ENCODE data around the gene LRTM1.

LRTM1 gene

DNA sequence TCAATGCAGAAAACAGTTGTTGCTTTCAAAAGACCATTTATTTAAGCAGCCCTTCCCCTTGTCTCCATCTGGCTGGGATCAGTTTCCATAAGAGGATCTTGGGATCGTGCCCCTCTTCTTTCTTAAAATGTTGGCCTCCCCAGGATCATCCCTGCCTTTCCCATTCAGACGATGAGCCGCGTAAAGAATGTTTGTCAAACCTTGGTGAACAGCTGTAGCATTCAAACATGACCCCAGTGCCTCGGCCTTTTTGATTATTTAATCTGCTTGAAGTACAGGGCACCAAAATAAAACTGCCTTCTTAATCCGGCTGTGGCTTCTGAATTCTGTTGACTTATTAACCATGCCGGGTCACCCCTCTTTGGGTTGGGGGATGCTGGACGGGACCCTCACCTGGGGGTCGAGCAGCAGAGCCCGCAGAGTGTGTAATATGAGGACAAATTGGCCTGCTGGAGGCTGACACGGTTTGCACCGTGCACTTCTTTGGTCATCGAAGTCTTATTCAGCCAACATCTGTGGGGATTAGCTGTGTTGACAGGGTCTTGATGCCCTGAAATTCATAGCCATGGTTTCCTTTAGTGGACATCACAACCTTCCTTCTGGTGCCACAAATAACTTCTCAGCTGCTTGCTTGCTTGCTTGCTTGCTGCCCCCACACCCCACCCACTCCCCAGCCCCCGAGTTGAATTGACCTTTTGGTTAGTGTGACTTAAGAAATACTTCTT is at the start of gene LRTM1:
TSS of gene LRTM1 (minus strand) at position 14 of the 725 bp plus-strand sequence. CDS start 148 bp downstream, outside the sequence.
- DNase-seq = no peak

DNA sequence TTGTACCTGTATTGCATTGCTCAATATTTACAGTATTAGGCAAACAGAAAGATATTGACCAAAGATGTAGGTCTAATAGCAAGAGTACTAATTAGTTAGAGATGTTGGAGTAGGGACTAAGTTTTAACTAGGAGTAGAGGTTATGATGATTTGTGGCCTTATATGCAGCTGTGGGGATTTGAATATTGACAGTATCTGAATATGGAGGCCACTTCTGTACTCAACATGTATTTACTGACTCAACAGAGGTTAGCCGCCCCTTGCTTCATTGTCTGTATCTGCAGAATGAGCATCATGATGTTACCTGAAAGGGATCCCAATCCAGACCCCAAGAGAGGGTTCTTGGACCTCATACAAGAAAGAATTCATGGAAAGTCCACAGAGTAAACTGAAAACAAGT is 49.6 kb upstream of the LRTM1 start:
- no peak for DNase-seq

DNA sequence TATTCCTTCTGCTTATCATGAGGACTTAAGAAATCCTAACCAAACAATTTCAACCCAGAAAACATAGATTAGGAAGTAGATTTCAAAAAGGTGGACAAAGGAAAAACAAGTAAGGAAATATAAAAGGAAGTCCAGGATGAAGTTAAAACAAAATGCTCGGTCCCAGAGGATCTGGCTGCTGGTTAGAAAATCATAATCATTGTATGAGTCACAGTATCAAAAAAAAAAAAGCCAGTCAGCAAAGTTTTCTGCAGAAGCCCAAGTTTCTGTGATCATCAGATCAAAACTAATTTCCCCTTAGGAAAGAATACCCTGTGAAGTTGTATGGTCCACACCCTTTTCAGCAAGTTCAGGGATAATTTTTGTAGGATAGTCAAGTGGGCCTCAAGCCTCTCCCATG is 43.0 kb upstream of the LRTM1 start:
- no peak for DNase-seq

DNA sequence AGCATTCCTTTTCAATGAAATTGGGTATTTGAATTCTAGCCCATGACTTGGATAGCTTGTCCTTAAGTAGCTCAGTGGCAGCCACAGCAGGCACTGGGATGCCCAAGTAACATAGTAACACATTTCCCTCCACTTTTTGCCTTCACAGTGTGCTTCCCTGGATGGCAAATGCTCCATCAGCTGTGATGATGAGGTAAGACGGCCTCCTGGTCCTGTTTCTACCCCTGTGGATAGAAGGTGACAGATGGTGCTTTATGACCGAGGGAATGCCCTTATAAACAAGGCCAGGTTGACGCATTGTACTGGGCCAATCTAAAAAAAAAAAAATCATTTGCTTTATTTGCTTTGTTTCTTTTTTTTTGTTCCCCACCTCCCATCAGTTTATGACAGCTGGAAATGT is 41.8 kb upstream of the LRTM1 start:
- DNase-seq = no peak

DNA sequence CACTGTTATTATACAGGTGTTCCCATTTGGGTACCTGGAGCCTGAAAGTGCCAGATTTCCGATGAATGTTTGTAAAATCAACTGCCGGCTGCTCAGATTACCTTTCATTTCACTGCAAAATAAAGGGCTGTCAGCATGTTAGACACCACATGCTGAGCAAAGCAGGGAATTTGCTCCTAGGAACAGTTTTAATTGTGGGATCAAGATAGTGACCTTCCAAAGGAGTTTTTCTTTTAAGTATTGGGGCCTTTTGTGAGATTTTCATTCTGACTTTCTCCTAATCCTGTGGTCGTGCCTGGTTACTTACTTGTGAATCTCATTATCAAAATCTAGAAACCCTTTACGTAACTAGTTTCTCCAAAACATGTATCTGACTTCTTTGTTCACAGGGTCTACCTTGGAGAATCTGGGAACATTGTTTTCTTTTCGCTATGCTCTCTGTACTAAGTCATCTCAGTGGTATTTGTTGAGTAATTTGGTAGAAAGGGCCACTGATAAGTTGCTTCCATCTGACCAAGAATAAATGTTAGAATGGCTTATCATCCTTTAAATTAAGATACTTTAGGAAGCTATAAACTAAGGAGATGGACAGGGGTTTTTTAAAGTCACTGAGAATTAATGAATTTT is 40.8 kb upstream of the LRTM1 start:
- DNase-seq = no peak

DNA sequence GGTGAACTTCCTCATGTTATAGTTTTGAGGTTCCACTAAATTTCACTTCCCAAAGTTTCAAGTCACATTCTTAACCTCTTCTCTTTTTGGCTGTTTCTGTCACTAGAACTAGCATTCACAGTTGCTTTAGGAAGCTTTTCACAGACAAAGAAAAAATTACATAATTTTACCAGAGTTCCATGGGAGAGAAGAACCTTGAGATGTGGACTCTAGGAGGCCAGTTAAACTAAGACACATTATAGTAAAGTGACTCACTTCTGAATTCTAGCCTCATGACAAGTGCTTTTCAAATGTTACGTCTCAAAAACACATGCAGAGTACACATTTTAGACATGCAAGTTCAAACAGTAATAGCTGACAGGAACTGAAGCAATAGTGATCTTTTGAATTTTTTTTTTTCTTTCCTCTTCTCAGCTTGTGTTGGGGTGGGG is 39.9 kb upstream of the LRTM1 start:
- DNase-seq = no peak

DNA sequence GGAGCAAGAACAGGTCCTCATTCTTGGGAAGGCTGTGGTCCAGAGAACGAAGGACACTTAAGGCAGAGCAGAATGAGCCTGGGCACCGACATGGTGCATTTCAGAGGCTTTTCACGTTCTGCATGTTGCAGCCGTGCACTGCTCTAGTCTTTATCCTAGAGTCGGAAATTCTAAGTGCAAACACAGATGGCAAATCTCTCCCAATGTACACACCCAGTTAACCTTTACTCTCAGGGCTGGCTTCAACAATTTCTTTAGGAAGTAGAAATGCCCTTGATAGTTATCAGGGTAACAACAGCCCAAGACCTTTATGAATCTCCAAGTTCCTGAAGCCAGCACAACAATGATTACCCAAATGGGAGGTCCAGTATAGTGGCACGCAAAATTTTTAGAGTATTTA is 39.1 kb upstream of the LRTM1 start:
- no peak for DNase-seq

DNA sequence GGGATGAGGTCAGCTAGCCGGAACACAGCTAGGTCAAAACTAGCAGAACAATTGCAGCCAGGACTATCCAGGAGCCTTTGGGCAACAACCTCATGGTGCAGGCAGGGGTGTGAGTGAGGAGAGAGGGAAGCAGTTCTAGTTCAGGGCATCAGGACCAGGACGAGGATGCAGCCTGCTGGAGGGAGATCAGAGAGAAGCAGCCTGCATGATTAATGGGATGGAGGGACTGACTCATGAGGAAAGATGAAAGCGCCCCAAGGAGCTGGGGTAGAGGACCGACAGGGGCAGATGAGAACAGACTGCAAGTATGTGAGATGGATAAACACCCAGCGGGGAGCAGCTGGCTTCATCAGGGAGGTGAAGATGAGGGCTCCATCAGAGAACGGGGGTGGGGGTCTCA is 37.9 kb upstream of the LRTM1 start:
- DNase-seq = no peak

DNA sequence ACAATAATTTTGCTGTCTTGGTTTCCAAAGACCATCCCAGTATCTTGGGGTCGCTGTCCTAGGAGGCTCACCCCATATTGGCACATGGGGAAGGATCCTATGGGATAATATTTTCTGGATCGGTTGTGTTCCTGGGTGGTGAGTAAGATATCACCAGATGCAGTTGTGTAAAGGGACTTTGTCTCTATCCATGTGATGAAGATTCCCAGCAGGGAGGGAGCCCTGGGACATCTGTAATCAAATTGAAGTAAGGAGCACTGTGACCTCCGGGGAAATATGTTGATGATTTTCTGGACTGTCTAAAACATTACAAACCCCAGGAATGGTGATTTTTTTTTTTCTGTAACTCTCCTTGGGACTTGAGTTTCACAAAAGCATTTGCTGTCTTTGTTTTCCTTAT is 36.2 kb upstream of the LRTM1 start:
- no peak for DNase-seq

DNA sequence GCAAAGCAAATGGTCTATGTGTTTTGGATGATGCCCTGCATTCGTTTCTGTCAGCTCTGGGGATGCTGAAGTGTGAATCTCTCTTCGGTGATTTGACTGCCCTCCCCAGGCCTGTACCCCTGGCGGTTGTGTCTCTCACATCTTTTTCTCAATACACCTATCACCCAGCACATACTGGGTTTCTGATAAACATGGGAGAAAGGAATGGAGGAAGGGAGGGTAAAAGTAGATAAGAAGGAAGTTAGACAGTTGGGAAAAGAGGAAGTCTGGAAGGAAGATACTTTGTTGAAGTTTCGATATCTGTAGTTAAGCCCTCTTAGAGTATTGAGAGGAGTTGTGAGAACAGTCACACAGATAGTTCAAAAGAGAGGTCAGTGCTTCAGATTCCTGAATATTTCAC is 35.8 kb upstream of the LRTM1 start:
- no peak for DNase-seq

DNA sequence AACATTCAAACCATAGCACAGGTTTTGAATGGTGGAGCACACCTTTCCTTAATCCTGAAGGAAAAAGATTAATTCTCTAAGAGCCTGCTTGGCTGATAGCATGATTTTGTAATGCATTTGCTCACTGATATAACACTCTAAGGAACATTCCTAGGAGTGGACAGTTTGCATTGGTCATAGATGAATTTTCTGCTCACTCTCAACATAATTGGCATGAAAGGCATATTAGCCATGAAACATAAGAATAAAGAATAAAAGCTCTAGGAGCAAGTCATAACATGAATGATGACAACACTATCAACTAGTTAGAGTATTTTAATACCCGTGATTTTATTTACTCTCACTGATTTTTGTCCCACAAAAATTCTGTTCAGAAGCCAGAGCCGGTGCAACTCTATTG is 34.3 kb upstream of the LRTM1 start:
- no peak for DNase-seq

DNA sequence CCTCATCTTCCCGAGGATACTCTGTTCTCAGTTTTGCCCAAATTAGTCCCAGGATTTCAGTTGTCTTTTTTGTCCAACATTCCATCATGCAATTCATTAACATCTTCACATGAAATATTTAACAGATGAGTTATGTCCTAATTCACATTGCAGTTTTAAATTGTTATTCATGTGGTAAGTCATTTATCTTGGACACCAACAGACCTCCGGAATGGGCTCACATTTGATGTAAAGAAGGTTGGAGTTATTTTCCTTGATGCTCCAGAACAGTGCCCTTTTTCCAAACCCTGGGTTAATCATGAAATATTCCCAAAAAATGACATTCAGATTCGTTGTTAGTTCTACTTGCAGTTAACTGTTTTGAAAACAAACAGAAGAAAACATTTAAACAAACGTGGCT is 32.8 kb upstream of the LRTM1 start:
- no peak for DNase-seq

DNA sequence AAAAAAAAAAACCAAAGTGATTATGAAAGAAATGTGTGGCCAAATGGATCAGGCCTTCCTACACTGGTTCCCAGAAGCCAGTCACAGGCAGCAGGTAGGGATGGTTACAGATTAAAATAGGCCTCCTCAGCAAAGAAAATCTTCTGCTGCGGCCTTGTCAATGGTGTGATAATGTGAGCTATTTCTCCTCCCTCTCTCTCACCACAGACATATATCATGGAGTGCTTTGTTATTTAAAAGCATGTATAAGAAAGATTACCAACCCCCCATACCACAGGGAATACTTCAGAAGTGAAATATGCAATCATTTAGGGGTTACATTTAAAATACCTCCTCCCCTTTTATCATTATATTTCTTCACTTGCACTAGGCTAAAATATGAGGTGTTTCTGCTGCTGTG is 32.2 kb upstream of the LRTM1 start:
- DNase-seq = no peak

DNA sequence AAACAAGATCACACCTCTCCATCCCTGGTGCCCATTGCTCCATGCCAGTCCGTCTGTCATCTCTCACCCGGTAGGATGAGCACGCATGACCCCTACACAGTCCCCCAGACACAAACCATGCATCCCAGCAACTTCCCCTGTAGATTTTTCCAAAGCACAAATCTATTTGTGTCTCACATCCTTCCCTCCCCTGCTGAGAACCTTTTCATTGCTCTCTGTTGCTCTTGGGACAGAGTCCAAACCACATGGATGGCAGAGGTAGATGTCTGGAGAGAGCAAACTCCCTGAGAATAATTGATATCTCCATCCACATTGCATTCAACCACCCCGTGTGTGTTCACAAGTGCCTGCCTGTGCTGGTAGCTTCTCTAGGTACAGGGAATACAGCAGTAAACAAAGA is 29.9 kb upstream of the LRTM1 start:
- DNase-seq = no peak

DNA sequence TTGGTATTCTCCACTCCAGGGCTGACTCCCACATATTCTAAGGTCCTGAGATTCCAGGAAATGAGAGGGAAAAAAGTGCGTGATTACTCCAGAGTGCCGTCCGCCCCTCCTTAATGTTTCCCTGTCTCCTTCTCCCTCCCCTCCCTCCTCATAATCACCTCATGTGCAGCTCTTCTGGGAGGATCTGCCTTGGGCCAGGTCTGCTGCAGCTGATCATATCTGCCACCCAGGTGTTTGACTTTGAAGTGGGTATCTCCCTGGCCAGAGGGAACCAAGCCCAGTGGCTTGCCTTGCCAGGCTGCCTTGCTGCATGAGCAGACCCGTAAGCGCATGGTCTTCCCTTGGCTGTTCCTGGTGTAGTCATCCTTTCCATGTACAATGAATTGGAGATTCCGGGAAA is 28.1 kb upstream of the LRTM1 start:
- no peak for DNase-seq

DNA sequence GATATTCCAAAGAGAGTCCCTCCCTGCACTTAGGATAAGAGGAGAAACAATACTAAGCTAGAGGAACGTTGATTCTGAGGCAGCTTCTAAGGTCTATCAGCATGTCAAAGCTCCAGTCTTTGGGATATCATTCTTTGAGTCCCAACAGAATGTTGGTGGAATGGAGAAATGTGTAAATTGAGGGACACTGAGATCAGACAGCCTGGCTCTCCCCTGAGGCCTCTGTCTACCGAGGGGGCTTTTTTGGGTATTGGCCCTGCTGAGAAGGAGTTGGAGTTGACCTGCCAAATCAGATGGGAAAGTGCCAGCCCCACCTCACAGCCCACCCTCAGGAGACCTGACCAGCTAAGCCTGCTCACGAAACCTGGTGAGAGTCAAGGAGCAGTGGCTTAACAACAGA is 27.6 kb upstream of the LRTM1 start:
- DNase-seq = no peak

DNA sequence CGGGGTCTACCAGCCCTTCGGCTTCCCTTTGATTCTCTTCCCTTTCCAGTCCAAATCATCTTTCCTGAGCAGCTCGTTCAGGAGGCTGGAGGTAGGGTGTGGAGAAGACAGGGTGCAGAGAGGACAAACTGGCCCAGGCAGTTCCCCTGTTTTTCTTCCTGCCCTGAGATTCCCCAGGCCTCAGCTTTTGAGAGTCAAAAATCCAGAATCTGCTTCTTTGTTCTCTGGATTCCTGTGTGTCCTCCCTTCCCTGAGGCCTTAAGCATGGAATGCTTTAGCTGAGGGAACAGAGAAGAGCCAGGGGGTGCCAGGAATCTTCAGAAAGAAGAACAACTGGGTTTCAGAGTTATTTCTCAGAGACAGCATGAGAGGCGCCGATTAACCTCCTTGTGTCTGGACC is 26.7 kb upstream of the LRTM1 start:
- no peak for DNase-seq

DNA sequence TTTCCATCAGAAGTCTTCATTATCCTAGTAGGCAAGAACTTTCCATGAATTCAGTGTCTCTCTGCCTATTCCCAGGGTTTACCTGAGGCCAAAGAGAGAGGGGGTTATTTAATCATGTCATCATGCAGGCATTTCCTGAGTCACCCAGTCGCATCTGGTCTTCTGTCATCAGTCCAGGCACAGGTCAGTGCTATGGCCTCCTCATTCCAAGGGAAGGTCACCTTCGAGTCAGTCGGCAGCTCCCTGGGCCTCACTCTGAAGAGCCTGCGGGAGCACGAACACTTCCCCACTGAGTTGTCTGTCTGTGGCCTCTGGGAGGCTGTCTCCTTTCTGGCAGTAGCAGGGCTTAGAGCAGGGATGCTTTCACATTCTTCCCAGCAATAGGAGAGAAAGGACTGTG is 26.2 kb upstream of the LRTM1 start:
- DNase-seq = no peak

DNA sequence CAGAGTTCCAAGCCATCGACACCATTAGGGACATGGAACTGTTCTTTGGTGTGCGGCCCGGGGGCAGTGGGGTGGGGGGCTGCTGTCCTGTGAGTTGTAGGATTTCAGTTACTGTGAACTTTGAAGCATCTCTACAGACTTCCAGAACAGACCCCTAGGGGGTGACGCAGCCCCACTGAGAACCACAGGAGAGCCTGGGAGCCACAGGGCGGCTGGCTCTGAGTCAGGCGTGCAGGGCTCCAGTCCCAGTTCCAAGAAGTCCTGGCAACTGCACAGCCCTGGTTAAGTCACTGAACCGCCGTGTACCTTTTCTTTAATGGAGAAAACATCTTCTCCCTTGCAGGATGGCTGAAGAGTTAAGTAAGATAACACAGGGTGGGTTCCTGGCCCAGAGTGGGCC is 23.5 kb upstream of the LRTM1 start:
- DNase-seq = peak in 1 of 2 donors; percentile 32

DNA sequence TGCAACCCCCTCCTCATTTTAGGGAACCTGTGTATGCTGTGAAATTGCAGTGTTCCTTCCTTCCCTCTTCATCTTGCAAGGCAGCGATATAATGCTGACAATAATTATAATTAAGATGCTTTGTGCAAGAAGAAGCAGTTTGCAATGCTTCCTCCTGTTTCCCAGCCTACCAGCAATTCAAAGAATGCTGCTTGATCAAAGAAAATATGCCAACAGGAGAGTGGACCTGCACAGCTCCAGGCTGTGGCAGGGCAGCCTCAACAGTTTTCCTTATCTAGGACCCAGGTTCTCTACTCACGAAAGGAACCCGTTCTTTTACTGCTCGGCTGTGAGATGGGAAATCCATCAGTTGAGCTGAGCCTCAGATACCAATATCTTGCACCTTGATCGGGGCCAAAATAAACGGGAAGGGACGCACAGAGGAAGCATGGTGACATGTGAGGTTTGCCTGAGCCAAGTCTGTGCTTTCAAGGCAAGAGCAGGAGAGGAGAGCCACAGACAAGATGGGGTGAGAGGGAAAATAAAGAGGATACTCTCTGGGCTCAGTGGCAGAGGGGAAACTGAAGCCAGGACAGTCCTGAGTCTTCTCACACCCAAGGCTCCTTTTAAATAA is 22.6 kb upstream of the LRTM1 start:
- no peak for DNase-seq

DNA sequence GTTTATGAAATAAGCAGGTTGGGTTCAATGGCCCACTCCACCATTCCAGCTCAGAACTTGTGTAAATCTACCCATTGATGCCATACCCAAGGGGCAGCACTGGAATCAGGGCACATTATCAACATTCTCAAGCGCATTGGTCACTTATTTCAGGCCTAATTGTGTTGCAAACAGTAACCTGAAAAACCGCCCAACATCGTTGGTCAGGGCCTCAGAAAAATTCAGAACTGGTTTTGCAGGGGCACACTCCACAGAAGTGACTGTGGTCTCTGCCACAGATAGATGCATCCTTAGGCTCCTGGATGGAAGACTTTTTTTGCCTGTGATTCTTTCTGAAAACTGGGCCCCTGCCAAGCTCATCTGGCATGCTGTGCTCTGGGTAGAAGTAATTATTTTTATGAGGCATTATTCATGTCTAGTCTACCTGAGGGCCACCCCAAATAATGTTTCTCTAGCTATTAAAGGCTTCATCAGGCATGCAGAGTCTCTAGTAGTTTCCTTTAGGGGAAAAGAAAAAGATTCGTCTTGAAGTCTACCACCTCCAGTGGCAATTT is 21.7 kb upstream of the LRTM1 start:
- DNase-seq = no peak

DNA sequence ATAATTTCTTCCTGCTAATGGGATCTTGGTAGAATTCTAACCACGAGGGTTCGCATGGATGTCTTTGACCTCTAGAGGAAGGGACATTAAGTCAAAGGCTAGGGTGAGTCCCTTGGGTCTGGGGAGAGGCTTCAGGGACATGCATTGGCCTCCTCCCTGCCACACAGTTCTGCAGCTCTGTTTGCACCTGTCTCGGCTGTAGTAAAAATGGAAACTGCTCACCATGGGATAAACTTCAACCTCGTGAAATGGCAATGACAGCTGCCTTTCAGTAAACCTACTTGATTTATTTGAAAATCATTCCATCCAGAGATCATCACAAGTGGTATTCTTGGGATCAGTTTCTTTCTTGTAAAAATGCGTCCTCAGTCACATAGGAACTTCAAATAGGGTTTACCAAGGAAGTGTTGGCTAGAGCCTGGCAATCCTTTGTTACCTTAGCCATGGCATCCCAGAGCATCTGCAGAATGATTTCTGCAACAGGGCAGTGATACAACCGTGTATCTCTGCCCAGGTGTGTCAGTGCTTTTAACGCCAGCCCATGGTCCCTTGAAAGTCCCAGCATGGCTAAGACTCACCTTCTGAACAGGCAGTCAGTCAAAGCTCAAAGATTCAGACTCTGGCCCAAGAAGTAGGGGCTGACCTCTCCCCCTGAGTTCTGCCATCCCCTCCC is 14.0 kb upstream of the LRTM1 start:
- no peak for DNase-seq

DNA sequence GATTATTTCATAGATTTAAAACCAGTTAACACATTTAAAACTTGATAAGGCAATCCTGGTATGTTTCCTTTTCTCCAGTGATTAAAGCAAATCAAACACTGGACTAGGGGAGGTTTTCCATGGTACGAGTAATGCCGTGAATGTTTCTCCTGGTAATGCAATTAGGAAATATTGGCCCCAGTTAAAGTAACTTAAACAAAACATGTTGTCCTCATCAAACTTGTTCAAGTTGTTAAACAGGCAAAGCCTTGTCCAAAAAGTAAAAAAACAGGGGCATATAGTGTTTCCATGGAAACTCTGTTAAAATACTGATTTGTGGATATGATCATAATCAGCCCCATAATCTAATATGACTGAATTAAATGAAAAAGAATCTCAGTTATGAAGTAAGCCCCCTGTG is 13.1 kb upstream of the LRTM1 start:
- no peak for DNase-seq
